GM12878 (cell line): Measurements from ENCODE around the gene MAST4. TPM values are rescaled to one million over a fixed set of nuclear protein-coding genes. Genes with fewer than 3 reads are reported as not detected.

ENCODE experiments used
- BMI1 ChIP-seq: fragments of 450-650 bp; IDR thresholded peaks from 2 replicates; pipeline ENCODE4 v1.6.1; 2016; ENCODE audit warnings: mild to moderate bottlenecking, moderate library complexity, borderline replicate concordance
- FOXK2 ChIP-seq: fragments of 450-650 bp; IDR thresholded peaks from 2 replicates; pipeline ENCODE4 v1.6.1; 2017; ENCODE audit warnings: mild to moderate bottlenecking, moderate library complexity
- JUNB ChIP-seq: IDR thresholded peaks from 2 replicates; pipeline ENCODE4 v1.6.1; 2016; ENCODE audit warnings: antibody characterized with exemption, mild to moderate bottlenecking
- KLF5 ChIP-seq: fragments of 450-650 bp; IDR thresholded peaks from 2 replicates; pipeline ENCODE4 v1.6.1; 2014; ENCODE audit warnings: mild to moderate bottlenecking; ENCODE audit not compliant: partially characterized antibody
- SIN3A ChIP-seq: IDR thresholded peaks from 2 replicates; pipeline ENCODE4 v1.6.1; 2012; ENCODE audit warnings: low read depth, low read length, improper control_type of control experiment
- SMAD5 ChIP-seq: IDR thresholded peaks from 2 replicates; pipeline ENCODE4 v1.6.1; 2016; ENCODE audit warnings: antibody characterized with exemption, low read depth
- SPI1 ChIP-seq: IDR thresholded peaks from 2 replicates; pipeline ENCODE4 v1.6.1; 2011; ENCODE audit warnings: low read depth, mild to moderate bottlenecking, low read length, moderate library complexity, borderline replicate concordance; ENCODE audit not compliant: insufficient read depth
- SREBF2 ChIP-seq: IDR thresholded peaks from 2 replicates; pipeline ENCODE4 v1.6.1; 2012; ENCODE audit warnings: mild to moderate bottlenecking, low read length
- ZNF622 ChIP-seq: fragments of 450-650 bp; IDR thresholded peaks from 2 replicates; pipeline ENCODE4 v1.6.1; 2017; ENCODE audit warnings: mild to moderate bottlenecking, inconsistent platforms
- polyA plus RNA-seq, 11 experiments: library from polyadenylated mRNA; depleted of rRNA in 4 of 11; unstranded in 6 of 11; stranded (reverse) in 5 of 11; fragments of >200 nt; fragmentation: Nextera tagmentation in 4 of 11; fragmentation: Illumina TruSeq in 1 of 11; extraction: Ambion mirVana in 4 of 11; extraction: Trizol in 1 of 11; gene quantifications; 1 replicate in 1 of 11; 2 replicates in 10 of 11; pipeline versions ENCODE4 v1.2.1 to v1.2.3, GENCODE V29; 2011 to 2016; ENCODE audit warnings: inconsistent platforms in 2 of 11, missing spikeins in 2 of 11, low read depth in 1 of 11
- total RNA-seq, 4 experiments: library from RNA; depleted of rRNA in 3 of 4; stranded (reverse); fragments of >200 nt in 3 of 4; fragmentation: Illumina TruSeq in 1 of 4; extraction: Trizol in 1 of 4; gene quantifications; 2 replicates each; pipeline versions ENCODE4 v1.2.1 to v1.2.3, GENCODE V29; 2013 to 2021
- TF ChIP-seq, protein P1 (sequence below): IDR thresholded peaks from 2 replicates; pipeline ENCODE4 v1.6.1; 2012; ENCODE audit warnings: low read depth, low read length, improper control_type of control experiment
- TF ChIP-seq, protein P2 (sequence below): IDR thresholded peaks from 2 replicates; pipeline ENCODE4 v1.6.1; 2012; ENCODE audit warnings: improper control_type of control experiment, low read depth, low read length; ENCODE audit not compliant: insufficient replicate concordance
- TF ChIP-seq, protein P3 (sequence below): fragments of 450-650 bp; conservative IDR thresholded peaks from 2 replicates; pipeline ENCODE4 v1.6.1; 2017; ENCODE audit warnings: mild to moderate bottlenecking, moderate library complexity
- TF ChIP-seq, protein P4 (sequence below): IDR thresholded peaks from 2 replicates; pipeline ENCODE4 v1.6.1; 2012; ENCODE audit warnings: mild to moderate bottlenecking, low read depth, low read length

Gene MAST4
- total and polyA plus RNA-seq, 10 of the 15 experiments (the other 5 are each of a cell fraction or from before 2014, with no cell fraction given) = 0.02 to 1.6 (median 0.29) TPM; not detected in 1

DNA sequence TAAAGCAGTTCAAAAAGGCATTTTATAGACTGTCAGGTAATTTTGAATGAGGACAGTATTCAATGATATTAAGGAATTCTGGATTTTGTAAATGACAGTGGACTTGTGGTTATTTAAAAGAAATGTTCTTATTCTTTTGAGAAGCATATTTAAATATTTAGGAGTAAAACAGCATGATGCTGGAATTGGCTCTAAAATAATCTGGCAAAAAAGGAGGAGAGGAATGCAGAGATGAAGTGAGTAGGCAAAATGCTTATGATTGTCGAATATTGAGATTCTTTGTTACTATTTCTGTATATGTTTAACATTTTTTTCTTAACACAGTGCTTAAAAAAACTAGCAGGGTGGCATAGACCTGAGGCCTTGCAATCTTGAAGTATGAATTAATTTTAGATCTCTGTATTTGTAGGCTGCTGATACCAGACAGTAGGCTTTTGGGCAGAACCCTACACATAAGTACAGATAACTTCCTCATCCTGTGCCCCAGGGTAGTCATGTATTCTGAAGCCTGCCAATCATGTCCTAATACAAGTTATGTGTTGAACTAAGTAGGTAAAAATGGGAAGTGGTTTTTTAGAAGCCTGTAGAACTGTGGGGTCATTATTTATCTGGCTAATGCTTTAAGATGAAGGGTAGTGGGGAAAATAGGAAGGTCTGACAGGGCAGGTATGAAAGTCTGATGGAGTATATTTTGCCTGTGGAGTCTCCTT lies 591.0 kb downstream of the MAST4 start (continued):
- TF ChIP-seq, protein P1, sequence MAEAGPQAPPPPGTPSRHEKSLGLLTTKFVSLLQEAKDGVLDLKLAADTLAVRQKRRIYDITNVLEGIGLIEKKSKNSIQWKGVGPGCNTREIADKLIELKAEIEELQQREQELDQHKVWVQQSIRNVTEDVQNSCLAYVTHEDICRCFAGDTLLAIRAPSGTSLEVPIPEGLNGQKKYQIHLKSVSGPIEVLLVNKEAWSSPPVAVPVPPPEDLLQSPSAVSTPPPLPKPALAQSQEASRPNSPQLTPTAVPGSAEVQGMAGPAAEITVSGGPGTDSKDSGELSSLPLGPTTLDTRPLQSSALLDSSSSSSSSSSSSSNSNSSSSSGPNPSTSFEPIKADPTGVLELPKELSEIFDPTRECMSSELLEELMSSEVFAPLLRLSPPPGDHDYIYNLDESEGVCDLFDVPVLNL = no peak
- no peak for TF ChIP-seq KLF5
- TF ChIP-seq SREBF2 = no peak
- no peak for TF ChIP-seq FOXK2
- TF ChIP-seq ZNF622 = no peak
- TF ChIP-seq SPI1 = peak; percentile 71; the same call in 1 of the 2 replicates
- no peak for TF ChIP-seq BMI1
- no peak for TF ChIP-seq SMAD5
- TF ChIP-seq, protein P2, sequence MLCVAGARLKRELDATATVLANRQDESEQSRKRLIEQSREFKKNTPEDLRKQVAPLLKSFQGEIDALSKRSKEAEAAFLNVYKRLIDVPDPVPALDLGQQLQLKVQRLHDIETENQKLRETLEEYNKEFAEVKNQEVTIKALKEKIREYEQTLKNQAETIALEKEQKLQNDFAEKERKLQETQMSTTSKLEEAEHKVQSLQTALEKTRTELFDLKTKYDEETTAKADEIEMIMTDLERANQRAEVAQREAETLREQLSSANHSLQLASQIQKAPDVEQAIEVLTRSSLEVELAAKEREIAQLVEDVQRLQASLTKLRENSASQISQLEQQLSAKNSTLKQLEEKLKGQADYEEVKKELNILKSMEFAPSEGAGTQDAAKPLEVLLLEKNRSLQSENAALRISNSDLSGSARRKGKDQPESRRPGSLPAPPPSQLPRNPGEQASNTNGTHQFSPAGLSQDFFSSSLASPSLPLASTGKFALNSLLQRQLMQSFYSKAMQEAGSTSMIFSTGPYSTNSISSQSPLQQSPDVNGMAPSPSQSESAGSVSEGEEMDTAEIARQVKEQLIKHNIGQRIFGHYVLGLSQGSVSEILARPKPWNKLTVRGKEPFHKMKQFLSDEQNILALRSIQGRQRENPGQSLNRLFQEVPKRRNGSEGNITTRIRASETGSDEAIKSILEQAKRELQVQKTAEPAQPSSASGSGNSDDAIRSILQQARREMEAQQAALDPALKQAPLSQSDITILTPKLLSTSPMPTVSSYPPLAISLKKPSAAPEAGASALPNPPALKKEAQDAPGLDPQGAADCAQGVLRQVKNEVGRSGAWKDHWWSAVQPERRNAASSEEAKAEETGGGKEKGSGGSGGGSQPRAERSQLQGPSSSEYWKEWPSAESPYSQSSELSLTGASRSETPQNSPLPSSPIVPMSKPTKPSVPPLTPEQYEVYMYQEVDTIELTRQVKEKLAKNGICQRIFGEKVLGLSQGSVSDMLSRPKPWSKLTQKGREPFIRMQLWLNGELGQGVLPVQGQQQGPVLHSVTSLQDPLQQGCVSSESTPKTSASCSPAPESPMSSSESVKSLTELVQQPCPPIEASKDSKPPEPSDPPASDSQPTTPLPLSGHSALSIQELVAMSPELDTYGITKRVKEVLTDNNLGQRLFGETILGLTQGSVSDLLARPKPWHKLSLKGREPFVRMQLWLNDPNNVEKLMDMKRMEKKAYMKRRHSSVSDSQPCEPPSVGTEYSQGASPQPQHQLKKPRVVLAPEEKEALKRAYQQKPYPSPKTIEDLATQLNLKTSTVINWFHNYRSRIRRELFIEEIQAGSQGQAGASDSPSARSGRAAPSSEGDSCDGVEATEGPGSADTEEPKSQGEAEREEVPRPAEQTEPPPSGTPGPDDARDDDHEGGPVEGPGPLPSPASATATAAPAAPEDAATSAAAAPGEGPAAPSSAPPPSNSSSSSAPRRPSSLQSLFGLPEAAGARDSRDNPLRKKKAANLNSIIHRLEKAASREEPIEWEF = no peak
- no peak for TF ChIP-seq SIN3A
- no peak for TF ChIP-seq JUNB
- TF ChIP-seq, protein P3, sequence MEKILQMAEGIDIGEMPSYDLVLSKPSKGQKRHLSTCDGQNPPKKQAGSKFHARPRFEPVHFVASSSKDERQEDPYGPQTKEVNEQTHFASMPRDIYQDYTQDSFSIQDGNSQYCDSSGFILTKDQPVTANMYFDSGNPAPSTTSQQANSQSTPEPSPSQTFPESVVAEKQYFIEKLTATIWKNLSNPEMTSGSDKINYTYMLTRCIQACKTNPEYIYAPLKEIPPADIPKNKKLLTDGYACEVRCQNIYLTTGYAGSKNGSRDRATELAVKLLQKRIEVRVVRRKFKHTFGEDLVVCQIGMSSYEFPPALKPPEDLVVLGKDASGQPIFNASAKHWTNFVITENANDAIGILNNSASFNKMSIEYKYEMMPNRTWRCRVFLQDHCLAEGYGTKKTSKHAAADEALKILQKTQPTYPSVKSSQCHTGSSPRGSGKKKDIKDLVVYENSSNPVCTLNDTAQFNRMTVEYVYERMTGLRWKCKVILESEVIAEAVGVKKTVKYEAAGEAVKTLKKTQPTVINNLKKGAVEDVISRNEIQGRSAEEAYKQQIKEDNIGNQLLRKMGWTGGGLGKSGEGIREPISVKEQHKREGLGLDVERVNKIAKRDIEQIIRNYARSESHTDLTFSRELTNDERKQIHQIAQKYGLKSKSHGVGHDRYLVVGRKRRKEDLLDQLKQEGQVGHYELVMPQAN = no peak
- TF ChIP-seq, protein P4, sequence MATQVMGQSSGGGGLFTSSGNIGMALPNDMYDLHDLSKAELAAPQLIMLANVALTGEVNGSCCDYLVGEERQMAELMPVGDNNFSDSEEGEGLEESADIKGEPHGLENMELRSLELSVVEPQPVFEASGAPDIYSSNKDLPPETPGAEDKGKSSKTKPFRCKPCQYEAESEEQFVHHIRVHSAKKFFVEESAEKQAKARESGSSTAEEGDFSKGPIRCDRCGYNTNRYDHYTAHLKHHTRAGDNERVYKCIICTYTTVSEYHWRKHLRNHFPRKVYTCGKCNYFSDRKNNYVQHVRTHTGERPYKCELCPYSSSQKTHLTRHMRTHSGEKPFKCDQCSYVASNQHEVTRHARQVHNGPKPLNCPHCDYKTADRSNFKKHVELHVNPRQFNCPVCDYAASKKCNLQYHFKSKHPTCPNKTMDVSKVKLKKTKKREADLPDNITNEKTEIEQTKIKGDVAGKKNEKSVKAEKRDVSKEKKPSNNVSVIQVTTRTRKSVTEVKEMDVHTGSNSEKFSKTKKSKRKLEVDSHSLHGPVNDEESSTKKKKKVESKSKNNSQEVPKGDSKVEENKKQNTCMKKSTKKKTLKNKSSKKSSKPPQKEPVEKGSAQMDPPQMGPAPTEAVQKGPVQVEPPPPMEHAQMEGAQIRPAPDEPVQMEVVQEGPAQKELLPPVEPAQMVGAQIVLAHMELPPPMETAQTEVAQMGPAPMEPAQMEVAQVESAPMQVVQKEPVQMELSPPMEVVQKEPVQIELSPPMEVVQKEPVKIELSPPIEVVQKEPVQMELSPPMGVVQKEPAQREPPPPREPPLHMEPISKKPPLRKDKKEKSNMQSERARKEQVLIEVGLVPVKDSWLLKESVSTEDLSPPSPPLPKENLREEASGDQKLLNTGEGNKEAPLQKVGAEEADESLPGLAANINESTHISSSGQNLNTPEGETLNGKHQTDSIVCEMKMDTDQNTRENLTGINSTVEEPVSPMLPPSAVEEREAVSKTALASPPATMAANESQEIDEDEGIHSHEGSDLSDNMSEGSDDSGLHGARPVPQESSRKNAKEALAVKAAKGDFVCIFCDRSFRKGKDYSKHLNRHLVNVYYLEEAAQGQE = no peak
